ENCODE data around the gene TBC1D10B. TPM values are rescaled to one million over a fixed set of nuclear protein-coding genes. Genes with fewer than 3 reads are reported as not detected.

TBC1D10B gene
- polyA plus RNA-seq, 12 donors = 24.1 to 52.0 (median 28.0) TPM; not detected in 1

GRCh38 chr16:30377050-30377811 is 6.9 kb upstream of the TBC1D10B start:
- no peak for DNase-seq

DNA sequence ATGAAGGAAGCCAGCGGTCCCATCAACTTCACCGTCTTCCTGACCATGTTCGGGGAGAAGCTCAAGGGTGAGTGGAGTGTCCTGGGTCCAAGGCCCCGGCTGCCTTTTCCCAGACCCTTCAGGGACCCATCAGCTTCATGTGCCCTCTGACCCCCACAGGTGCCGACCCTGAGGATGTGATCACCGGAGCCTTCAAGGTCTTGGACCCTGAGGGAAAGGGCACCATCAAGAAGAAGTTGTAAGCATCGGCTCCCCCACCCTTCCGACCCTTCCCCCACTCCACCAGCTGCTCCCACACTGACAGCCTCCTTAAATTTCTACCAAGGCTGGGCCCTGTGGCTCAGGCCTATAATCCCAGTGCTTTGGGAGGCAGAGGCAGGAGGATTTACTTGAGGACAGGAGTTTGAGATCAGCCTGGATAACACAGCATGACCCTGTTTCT is 6.2 kb upstream of the TBC1D10B start:
- no peak for DNase-seq

- no peak for DNase-seq
Measured at GRCh38 chr16:30375864-30376263, 5.6 kb upstream of the TBC1D10B start.

GRCh38 chr16:30374538-30374937 is 4.2 kb upstream of the TBC1D10B start, which contains the start of gene MYL11:
Gene MYL11 (plus strand): TSS chr16:30374802. CDS start chr16:30374858, 56 bp downstream.
- no peak for DNase-seq

DNA sequence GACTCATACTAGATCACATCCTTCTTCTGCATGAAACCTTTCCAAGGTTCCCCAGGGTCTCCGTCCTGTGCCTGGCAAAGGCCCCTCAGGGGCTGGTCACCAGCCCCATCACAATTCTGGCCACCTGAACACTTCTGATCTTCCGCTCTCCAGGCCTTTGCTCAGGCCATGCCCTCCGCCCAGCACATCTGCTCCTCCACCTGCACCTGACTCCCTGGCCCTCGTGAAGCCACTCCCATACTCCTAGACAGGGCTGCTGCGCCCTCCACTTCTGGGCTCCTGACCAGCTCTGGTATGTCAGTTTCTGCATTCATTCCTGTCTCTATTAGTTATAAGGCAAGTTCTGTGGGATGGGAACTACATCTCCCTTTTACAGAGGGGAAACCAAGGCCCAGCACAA is 2.4 kb upstream of the TBC1D10B start:
- no peak for DNase-seq

GRCh38 chr16:30372038-30372712 is 1.9 kb upstream of the TBC1D10B start:
- no peak for DNase-seq

- DNase-seq = no peak
Measured at GRCh38 chr16:30371248-30371816, 1.0 kb upstream of the TBC1D10B start.

- no peak for DNase-seq
Measured at GRCh38 chr16:30369938-30370455, 297 bp downstream of the TBC1D10B start.

- no peak for DNase-seq
Measured at GRCh38 chr16:30369091-30369937, 980 bp downstream of the TBC1D10B start.

GRCh38 chr16:30368792-30369090 is 1.6 kb downstream of the TBC1D10B start:
- no peak for DNase-seq

DNA sequence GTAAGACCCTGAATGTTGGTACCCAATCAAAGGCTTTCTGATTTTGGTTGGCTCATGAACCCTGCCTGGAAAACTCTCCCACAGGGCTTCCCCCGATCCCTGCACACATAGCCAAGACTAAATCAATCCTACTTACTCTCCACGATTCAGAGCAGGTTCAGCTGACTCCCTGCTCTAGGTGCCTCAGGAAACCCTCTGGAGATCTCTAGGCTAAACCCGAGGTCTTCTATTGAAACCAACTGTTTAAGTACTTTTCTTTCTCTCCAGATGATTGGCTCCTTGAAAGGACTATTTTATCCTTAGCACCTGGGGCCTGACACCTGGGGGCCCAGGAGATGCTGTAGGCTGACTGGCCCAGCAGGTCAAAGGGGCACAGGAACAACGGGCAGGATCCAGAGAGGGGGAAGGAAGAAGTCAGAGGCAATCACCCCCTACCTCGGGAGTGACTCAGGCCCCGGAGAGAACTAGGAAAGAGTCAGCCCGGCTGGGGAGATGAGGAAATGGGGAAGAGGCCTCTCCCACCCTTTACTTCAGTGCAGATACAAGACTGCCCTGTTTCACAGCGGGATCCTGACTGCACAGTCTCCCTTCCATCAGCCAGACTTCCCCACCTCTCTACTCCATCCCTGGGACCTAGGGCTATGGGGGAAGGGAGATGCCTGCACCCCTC is 2.0 kb downstream of the TBC1D10B start:
- DNase-seq = no peak

GRCh38 chr16:30367349-30368009 is 2.8 kb downstream of the TBC1D10B start:
- DNase-seq = no peak

GRCh38 chr16:30366511-30366910 is 3.8 kb downstream of the TBC1D10B start:
- DNase-seq = no peak

DNA sequence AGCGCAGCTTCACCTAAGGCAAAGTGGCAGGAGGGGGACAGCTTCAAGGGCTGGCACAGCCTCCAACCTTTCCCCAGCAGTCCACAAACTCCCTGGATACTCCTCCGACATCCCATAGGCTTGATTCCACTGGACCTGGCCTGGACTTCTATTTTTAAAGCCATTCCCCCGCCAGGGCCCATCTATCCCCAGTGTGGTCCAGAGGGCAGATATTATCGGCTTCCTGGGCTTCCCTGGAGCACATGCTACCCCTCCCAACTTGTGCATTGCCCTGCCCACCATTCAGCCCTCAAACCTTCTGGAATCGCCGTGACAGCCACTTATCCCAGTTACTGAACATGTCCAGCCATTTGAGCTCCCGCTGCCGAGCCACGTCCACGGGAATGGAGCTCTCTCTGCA is 5.1 kb downstream of the TBC1D10B start:
- DNase-seq = no peak

- DNase-seq = no peak
Measured at GRCh38 chr16:30361180-30361579, 9.1 kb downstream of the TBC1D10B start.

DNA sequence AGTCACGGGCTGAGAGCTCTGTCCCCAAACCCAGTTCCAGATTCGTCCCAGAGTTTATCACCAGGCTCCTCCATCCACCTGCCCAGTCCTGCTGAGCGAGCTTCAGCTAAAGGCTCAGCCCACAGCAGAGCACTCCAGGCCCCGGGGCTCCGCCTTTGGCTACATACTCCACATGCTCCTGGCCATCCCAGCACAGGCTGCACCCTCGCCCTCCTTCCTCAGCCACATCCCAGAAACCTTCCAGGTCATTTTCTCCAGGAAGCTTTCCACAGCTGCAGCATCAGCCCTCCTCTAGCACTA is 10.5 kb downstream of the TBC1D10B start:
- no peak for DNase-seq

DNA sequence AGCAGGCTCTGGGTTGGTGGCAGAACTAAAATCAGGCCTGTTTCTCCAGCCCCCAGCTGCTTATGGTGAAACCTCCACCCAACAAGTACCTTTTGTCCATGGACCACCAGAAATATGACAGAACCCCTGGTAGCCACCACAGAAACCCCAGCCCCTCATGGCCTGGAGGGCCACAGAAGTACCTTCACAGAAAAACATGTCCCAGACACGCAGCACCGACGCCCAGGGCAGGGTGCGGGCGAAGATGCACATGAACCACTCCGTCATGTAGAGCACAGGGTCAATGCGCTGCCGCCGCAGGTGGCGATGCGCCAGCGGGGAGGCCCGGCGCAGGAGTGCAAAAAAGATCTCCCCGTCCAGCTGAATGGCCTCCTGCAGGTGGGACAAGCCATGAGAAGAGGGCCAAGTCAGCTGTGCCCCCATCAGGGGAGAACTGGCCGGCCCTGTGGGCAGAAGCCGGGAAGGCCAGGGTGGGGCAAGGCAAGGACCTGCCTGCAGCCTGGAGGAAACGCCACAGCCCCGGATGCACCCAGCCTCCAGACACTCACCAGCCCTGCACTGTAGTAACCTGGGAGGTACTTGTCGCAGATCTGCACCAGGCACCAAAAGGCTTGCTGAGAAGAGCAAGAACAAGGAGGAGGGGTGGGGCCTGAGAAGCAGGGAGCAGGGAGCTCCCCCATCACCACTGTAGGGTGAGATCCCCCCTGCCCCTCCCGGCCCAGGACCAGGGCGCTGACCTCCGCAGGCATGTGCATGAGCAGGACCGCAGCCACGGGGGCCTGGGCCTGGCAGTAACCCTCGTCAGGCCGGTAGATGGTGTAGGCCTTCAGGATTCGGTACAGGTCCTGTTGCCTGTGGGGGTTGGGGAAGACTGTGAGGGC is 11.1 kb downstream of the TBC1D10B start:
- DNase-seq = no peak

GRCh38 chr16:30358577-30358936 is 11.7 kb downstream of the TBC1D10B start:
- DNase-seq = no peak

DNA sequence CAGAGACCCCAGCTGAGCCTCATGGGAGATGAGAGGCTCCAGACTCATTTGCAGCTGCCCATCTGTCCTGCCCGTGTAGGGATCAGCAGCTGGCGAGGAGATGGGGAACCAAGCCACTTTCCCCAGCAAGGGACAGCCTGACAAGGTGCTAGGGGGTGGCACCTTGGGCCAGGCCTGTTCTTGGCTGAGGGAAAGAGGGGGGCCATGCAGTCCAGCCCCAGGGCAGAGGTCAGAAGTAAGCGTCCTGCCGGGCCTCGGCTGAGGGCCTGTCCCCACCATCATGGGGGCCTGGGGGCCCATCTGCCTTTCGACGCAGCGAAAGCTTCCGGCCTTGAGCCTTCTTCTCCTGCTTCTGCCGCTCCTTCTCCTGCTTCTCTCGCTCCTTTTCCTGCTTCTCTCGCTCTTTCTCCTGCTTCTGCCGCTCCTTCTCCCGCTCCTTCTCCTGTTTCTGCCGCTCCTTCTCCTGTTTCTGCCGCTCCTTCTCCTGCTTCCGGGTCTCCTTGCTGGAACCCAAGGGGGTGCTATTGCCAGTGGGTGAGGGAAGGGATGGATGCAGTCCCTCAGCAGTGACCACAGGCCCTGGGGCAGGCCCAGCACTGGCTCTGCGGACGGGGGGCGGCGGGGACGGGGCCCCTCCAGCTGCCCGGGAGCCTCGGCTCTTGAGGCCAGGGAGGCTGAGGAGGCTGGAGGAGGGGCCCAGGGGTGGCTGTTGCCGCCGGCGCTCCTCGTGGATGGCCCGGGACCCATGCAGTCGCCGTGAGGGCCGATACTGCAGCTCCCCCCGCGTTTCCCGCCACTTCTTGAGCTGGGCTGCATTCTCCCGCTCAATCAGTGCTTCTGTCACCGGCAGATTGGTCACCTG is 12.3 kb downstream of the TBC1D10B start:
- DNase-seq = no peak
